NCI-H460 (cell line): ENCODE results near the gene C19orf38. TPM values are rescaled to one million over a fixed set of nuclear protein-coding genes. Genes with fewer than 3 reads are reported as not detected.
A peak's percentile ranks its signal among the peaks of the same experiment; 100 is the strongest.
"Not testable (repeated sequence)": the region's sequence is repeated elsewhere in the genome, so short reads cannot be mapped to it uniquely, and the experiment has no call there.

Experiments used
- DNase-seq: peaks from one replicate; pipeline ENCODE4 v3.0.0-alpha.2; 2016; ENCODE audit warnings: low read depth; ENCODE audit errors: extremely low read depth
- total RNA-seq: library from RNA; depleted of rRNA; stranded (reverse); fragments of >200 nt; shearing (Covaris generic); gene quantifications from 2 replicates; pipeline ENCODE4 v1.2.3, GENCODE V29; 2014

C19orf38 gene
- total RNA-seq, 1 experiment from 2014 or later = 0.50 TPM

- no peak for DNase-seq
These were observed 28.8 kb upstream of the C19orf38 start for GRCh38 chr19:10819124-10820060.

- no peak for DNase-seq
These were observed 28.0 kb upstream of the C19orf38 start for GRCh38 chr19:10820173-10820572.

GRCh38 chr19:10823690-10824089, 24.5 kb upstream of the C19orf38 start:
- no peak for DNase-seq

GRCh38 chr19:10826231-10826630, 22.0 kb upstream of the C19orf38 start:
- DNase-seq = no peak

GRCh38 chr19:10826846-10827245, 21.4 kb upstream of the C19orf38 start:
- no peak for DNase-seq

GRCh38 chr19:10828981-10829821, 19.0 kb upstream of the C19orf38 start:
- no peak for DNase-seq

- DNase-seq = no peak
These were observed 18.2 kb upstream of the C19orf38 start for GRCh38 chr19:10829967-10830366.

- DNase-seq = no peak
These were observed 17.8 kb upstream of the C19orf38 start for GRCh38 chr19:10830370-10830769.

- no peak for DNase-seq
These were observed 17.1 kb upstream of the C19orf38 start for GRCh38 chr19:10830931-10831779.

GRCh38 chr19:10831987-10832938, 16.0 kb upstream of the C19orf38 start:
- no peak for DNase-seq

GRCh38 chr19:10832939-10833296, 15.3 kb upstream of the C19orf38 start:
- DNase-seq = no peak

- no peak for DNase-seq
These were observed 13.0 kb upstream of the C19orf38 start for GRCh38 chr19:10835089-10835753.

GRCh38 chr19:10835754-10836478, 12.3 kb upstream of the C19orf38 start, which contains the start of gene TMED1:
TMED1 (minus strand) TSS chr19:10836212; CDS start chr19:10836191, 21 bp downstream.
- DNase-seq = peak; percentile 98

GRCh38 chr19:10836479-10837330, 11.5 kb upstream of the C19orf38 start:
- no peak for DNase-seq

GRCh38 chr19:10837649-10838048, 10.6 kb upstream of the C19orf38 start:
- not testable (repeated sequence) for DNase-seq

GRCh38 chr19:10838377-10838776, 9.8 kb upstream of the C19orf38 start:
- no peak for DNase-seq
